Cardiac fibroblast (primary cell): ENCODE data around the gene ZNF618.
A peak's percentile ranks its signal among the peaks of the same experiment; 100 is the strongest.
"Not testable (repeated sequence)": the region's sequence is repeated elsewhere in the genome, so short reads cannot be mapped to it uniquely, and the experiment has no call there.

Experiments
- DNase-seq, 2 donors: peaks; one replicate each; pipeline versions ENCODE4 v3.0.0 to v3.0.0-alpha.2; 2010; ENCODE audit warnings: low read depth in 2 of 2
- H3K4me3 ChIP-seq, 2 donors: replicated peaks in 1 of 2; 1 replicate in 1 of 2; 2 replicates in 1 of 2; pipeline ENCODE4 v1.5.1; 2011; ENCODE audit warnings: low read depth in 2 of 2, low read length in 2 of 2, mild to moderate bottlenecking in 2 of 2, moderate library complexity in 1 of 2
- CTCF ChIP-seq: IDR thresholded peaks from one replicate; pipeline ENCODE4 v1.5.1; 2011; ENCODE audit warnings: low read depth, mild to moderate bottlenecking, low read length, inconsistent platforms

The ZNF618 gene

GRCh38 chr9:114078781-114079156 lies 202.7 kb downstream of the ZNF618 start:
- no peak for TF ChIP-seq CTCF
- H3K4me3 ChIP-seq, result no peak overlapping the region
- no peak for DNase-seq

- no peak for DNase-seq
- TF ChIP-seq CTCF, result no peak
- no peak overlapping the region for H3K4me3 ChIP-seq
Measured at GRCh38 chr9:114080195-114080772, 204.2 kb downstream of the ZNF618 start.

GRCh38 chr9:114080773-114081440 lies 204.8 kb downstream of the ZNF618 start:
- DNase-seq, result no peak
- no peak for TF ChIP-seq CTCF
- H3K4me3 ChIP-seq, result no peak overlapping the region

- TF ChIP-seq CTCF, result no peak
- no peak for DNase-seq
- H3K4me3 ChIP-seq, result no peak overlapping the region
Measured at GRCh38 chr9:114081441-114082016, 205.4 kb downstream of the ZNF618 start.

- DNase-seq, result peak; percentile 90 to 92
- no peak overlapping the region for H3K4me3 ChIP-seq
- TF ChIP-seq CTCF, result peak; percentile 89
Measured at GRCh38 chr9:114082017-114082762, 206.1 kb downstream of the ZNF618 start.

GRCh38 chr9:114082763-114083412 lies 206.8 kb downstream of the ZNF618 start:
- not testable (repeated sequence) for DNase-seq, H3K4me3 ChIP-seq

GRCh38 chr9:114083666-114084065 lies 207.6 kb downstream of the ZNF618 start:
- H3K4me3 ChIP-seq, result no peak overlapping the region
- no peak for TF ChIP-seq CTCF
- no peak for DNase-seq
